Hematopoietic multipotent progenitor cell (in vitro differentiated cells): ENCODE data around the gene TPCN2. TPM values are rescaled to one million over a fixed set of nuclear protein-coding genes. Genes with fewer than 3 reads are reported as not detected.

ENCODE experiments used
- DNase-seq, 3 donors: peaks; one replicate each; pipeline ENCODE4 v3.0.0-alpha.2; 2011 to 2015; ENCODE audit warnings: low read depth in 2 of 3, low spot score in 2 of 3
- total RNA-seq: library from RNA; depleted of rRNA; stranded (reverse); fragments of >200 nt; gene quantifications from one replicate; pipeline ENCODE4 v1.2.3, GENCODE V29; 2012

The TPCN2 gene
- total RNA-seq, 1 donor = 32.6 TPM

GRCh38 chr11:69091638-69092165, 43.0 kb downstream of the TPCN2 start:
- no peak for DNase-seq

- no peak for DNase-seq
Measured at GRCh38 chr11:69092263-69092662, 43.5 kb downstream of the TPCN2 start.

- DNase-seq = no peak
Measured at GRCh38 chr11:69093106-69093505, 44.4 kb downstream of the TPCN2 start.

GRCh38 chr11:69094111-69094914, 45.6 kb downstream of the TPCN2 start:
- no peak for DNase-seq

GRCh38 chr11:69094915-69095290, 46.2 kb downstream of the TPCN2 start:
- DNase-seq = no peak

- DNase-seq = no peak
Measured at GRCh38 chr11:69095300-69095699, 46.6 kb downstream of the TPCN2 start.

- DNase-seq = no peak
Measured at GRCh38 chr11:69096473-69096872, 47.7 kb downstream of the TPCN2 start.

GRCh38 chr11:69097263-69097662, 48.5 kb downstream of the TPCN2 start:
- DNase-seq = no peak

GRCh38 chr11:69099180-69099579, 50.4 kb downstream of the TPCN2 start:
- no peak for DNase-seq

GRCh38 chr11:69100454-69101114, 51.9 kb downstream of the TPCN2 start:
- no peak for DNase-seq

GRCh38 chr11:69101115-69101791, 52.5 kb downstream of the TPCN2 start:
- DNase-seq = peak; percentile 54 to 66 (median 54)

- no peak for DNase-seq
Measured at GRCh38 chr11:69101792-69102695, 53.3 kb downstream of the TPCN2 start.

GRCh38 chr11:69102732-69103615, 54.2 kb downstream of the TPCN2 start:
- no peak for DNase-seq

- no peak for DNase-seq
Measured at GRCh38 chr11:69104212-69104855, 55.6 kb downstream of the TPCN2 start.

- DNase-seq = no peak
Measured at GRCh38 chr11:69104856-69105395, 56.2 kb downstream of the TPCN2 start.

GRCh38 chr11:69105461-69106030, 56.8 kb downstream of the TPCN2 start:
- no peak for DNase-seq

- no peak for DNase-seq
Measured at GRCh38 chr11:69106031-69106811, 57.5 kb downstream of the TPCN2 start.

- no peak for DNase-seq
Measured at GRCh38 chr11:69107413-69107812, 58.7 kb downstream of the TPCN2 start.
